K562 (cell line): ENCODE results near the gene PPP4R3A. TPM values are rescaled to one million over a fixed set of nuclear protein-coding genes. Genes with fewer than 3 reads are reported as not detected.

Experiments used
- E2F4 ChIP-seq: sonication (generic); formaldehyde crosslinking; IDR thresholded peaks from 2 replicates; pipeline ENCODE4 v1.8.0; 2022; ENCODE audit warnings: mild to moderate bottlenecking, low read depth, missing genetic modification reagents
- ESRRA ChIP-seq: fragments of 450-650 bp; IDR thresholded peaks from 2 replicates; pipeline ENCODE4 v1.6.1; 2014; ENCODE audit warnings: low read depth, mild to moderate bottlenecking, moderate library complexity, borderline replicate concordance
- IRF1 ChIP-seq: sonication (generic); formaldehyde crosslinking; IDR thresholded peaks from 2 replicates; pipeline ENCODE4 v1.8.0; 2022; ENCODE audit warnings: missing genetic modification reagents, mild to moderate bottlenecking, borderline replicate concordance
- JUN ChIP-seq, 2 experiments: sonication (generic) in 1 of 2; formaldehyde crosslinking in 1 of 2; IDR thresholded peaks; 2 replicates each; pipeline versions ENCODE4 v1.6.1 to v1.8.0; 2012 to 2022; ENCODE audit warnings: borderline replicate concordance in 2 of 2, mild to moderate bottlenecking in 2 of 2, improper control_type of control experiment in 1 of 2, low read depth in 1 of 2, low read length in 1 of 2, missing genetic modification reagents in 1 of 2
- MAZ ChIP-seq, 2 experiments: fragments of 450-650 bp in 1 of 2; sonication (generic) in 1 of 2; formaldehyde crosslinking; IDR thresholded peaks in 1 of 2; conservative IDR thresholded peaks in 1 of 2; 2 replicates each; pipeline versions ENCODE4 v1.4.0 to v1.5.0; 2020; ENCODE audit warnings: mild to moderate bottlenecking in 1 of 2, missing genetic modification reagents in 1 of 2
- NFIX ChIP-seq: fragments of 250-450 bp; sonication (Bioruptor Pico); IDR thresholded peaks from 2 replicates; pipeline ENCODE4 v1.4.0; 2020; ENCODE audit warnings: low read depth, mild to moderate bottlenecking, moderate library complexity
- NFRKB ChIP-seq: fragments of 450-650 bp; IDR thresholded peaks from 2 replicates; pipeline ENCODE4 v1.6.1; 2016; ENCODE audit warnings: low read depth
- NR2C1 ChIP-seq, 2 experiments: fragments of 450-650 bp; IDR thresholded peaks; 2 replicates each; pipeline ENCODE4 v1.6.1; 2017; ENCODE audit warnings: mild to moderate bottlenecking in 2 of 2, antibody characterized with exemption in 1 of 2, inconsistent platforms in 1 of 2, missing compliant biosample characterization in 1 of 2, missing genetic modification characterization in 1 of 2
- RAD21 ChIP-seq, 2 experiments: fragments of 250-450 bp in 1 of 2; fragments of 450-650 bp in 1 of 2; sonication (Bioruptor Pico) in 1 of 2; formaldehyde crosslinking in 1 of 2; IDR thresholded peaks in 1 of 2; conservative IDR thresholded peaks in 1 of 2; 2 replicates each; pipeline versions ENCODE4 v1.4.0 to v1.8.0; 2020 to 2022; ENCODE audit warnings: mild to moderate bottlenecking in 2 of 2, moderate library complexity in 1 of 2
- RUNX1 ChIP-seq: sonication (generic); IDR thresholded peaks from 2 replicates; pipeline ENCODE4 v1.6.1; 2016; ENCODE audit warnings: antibody characterized with exemption, low read depth
- SMARCA4 ChIP-seq: fragments of 450-650 bp; IDR thresholded peaks from 2 replicates; pipeline ENCODE4 v1.6.1; 2016
- TBP ChIP-seq: optimal IDR thresholded peaks from 2 replicates; pipeline ENCODE3; 2011; ENCODE audit warnings: low read depth, low read length, improper control_type of control experiment
- ZFP1 ChIP-seq: fragments of 450-650 bp; formaldehyde crosslinking; IDR thresholded peaks from 2 replicates; pipeline ENCODE4 v1.4.0; 2020; ENCODE audit warnings: mild to moderate bottlenecking, mixed read lengths
- ZFX ChIP-seq: sonication (generic); formaldehyde crosslinking; IDR thresholded peaks from 2 replicates; pipeline ENCODE4 v1.8.0; 2022; ENCODE audit warnings: mild to moderate bottlenecking, missing genetic modification reagents, moderate library complexity
- ZNF133 ChIP-seq: fragments of 250-450 bp; sonication (Bioruptor Pico); IDR thresholded peaks from 2 replicates; pipeline ENCODE4 v1.4.0; 2020; ENCODE audit warnings: mild to moderate bottlenecking
- ZNF143 ChIP-seq: sonication (generic); formaldehyde crosslinking; IDR thresholded peaks from 2 replicates; pipeline ENCODE4 v1.9.0; 2022; ENCODE audit warnings: mild to moderate bottlenecking, missing genetic modification reagents
- ZNF324 ChIP-seq: fragments of 250-450 bp; sonication (Bioruptor Pico); IDR thresholded peaks from 2 replicates; pipeline ENCODE4 v1.4.0; 2020; ENCODE audit warnings: mild to moderate bottlenecking
- ZNF431 ChIP-seq: sonication (generic); formaldehyde crosslinking; IDR thresholded peaks from 2 replicates; pipeline ENCODE4 v1.8.0; 2022; ENCODE audit warnings: mild to moderate bottlenecking, missing genetic modification reagents
- ZNF507 ChIP-seq: conservative IDR thresholded peaks from 2 replicates; pipeline ENCODE4 v1.6.1; 2017; ENCODE audit warnings: missing genetic modification characterization, missing compliant biosample characterization
- ZNF561 ChIP-seq: fragments of 450-650 bp; formaldehyde crosslinking; conservative IDR thresholded peaks from 2 replicates; pipeline ENCODE4 v1.4.0; 2020; ENCODE audit warnings: mild to moderate bottlenecking, moderate library complexity
- polyA plus RNA-seq, 8 experiments: library from polyadenylated mRNA; depleted of rRNA in 4 of 8; stranded (reverse) in 5 of 8; unstranded in 3 of 8; fragments of >200 nt; fragmentation: Nextera tagmentation in 2 of 8; fragmentation: Illumina TruSeq in 1 of 8; extraction: Ambion mirVana in 2 of 8; extraction: Trizol in 1 of 8; gene quantifications; 2 replicates each; pipeline versions ENCODE4 v1.2.1 to v1.2.3, GENCODE V29; 2011 to 2014; ENCODE audit warnings: inconsistent platforms in 1 of 8, missing spikeins in 1 of 8
- total RNA-seq, 7 experiments: library from RNA; depleted of rRNA in 6 of 7; stranded (reverse); fragments of >200 nt in 6 of 7; fragmentation: Illumina TruSeq in 2 of 7; extraction: Trizol in 2 of 7; gene quantifications; 2 replicates each; pipeline versions ENCODE4 v1.2.1 to v1.2.3, GENCODE V29; 2011 to 2021; ENCODE audit warnings: low replicate concordance in 1 of 7
- TF ChIP-seq, protein P1 (sequence below), 2 experiments: fragments of 150-350 bp in 1 of 2; IDR thresholded peaks; 2 replicates each; pipeline ENCODE4 v1.6.1; 2012 to 2016; ENCODE audit warnings: low read depth in 2 of 2, low read length in 2 of 2, mild to moderate bottlenecking in 1 of 2, moderate library complexity in 1 of 2
- TF ChIP-seq, protein P2 (sequence below): sonication (generic); formaldehyde crosslinking; IDR thresholded peaks from 2 replicates; pipeline ENCODE4 v1.8.1; 2023; ENCODE audit warnings: mild to moderate bottlenecking, missing genetic modification reagents

Gene PPP4R3A
- total and polyA plus RNA-seq, 9 of the 15 experiments (the other 6 are each of a cell fraction or from before 2014, with no cell fraction given), result 9.5 to 54.9 (median 44.9) TPM

- TF ChIP-seq, protein P1, sequence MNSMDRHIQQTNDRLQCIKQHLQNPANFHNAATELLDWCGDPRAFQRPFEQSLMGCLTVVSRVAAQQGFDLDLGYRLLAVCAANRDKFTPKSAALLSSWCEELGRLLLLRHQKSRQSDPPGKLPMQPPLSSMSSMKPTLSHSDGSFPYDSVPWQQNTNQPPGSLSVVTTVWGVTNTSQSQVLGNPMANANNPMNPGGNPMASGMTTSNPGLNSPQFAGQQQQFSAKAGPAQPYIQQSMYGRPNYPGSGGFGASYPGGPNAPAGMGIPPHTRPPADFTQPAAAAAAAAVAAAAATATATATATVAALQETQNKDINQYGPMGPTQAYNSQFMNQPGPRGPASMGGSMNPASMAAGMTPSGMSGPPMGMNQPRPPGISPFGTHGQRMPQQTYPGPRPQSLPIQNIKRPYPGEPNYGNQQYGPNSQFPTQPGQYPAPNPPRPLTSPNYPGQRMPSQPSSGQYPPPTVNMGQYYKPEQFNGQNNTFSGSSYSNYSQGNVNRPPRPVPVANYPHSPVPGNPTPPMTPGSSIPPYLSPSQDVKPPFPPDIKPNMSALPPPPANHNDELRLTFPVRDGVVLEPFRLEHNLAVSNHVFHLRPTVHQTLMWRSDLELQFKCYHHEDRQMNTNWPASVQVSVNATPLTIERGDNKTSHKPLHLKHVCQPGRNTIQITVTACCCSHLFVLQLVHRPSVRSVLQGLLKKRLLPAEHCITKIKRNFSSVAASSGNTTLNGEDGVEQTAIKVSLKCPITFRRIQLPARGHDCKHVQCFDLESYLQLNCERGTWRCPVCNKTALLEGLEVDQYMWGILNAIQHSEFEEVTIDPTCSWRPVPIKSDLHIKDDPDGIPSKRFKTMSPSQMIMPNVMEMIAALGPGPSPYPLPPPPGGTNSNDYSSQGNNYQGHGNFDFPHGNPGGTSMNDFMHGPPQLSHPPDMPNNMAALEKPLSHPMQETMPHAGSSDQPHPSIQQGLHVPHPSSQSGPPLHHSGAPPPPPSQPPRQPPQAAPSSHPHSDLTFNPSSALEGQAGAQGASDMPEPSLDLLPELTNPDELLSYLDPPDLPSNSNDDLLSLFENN (IDR thresholded peaks at IDR 0.05; ENCODE audit: low read depth in 2 of 2, low read length in 2 of 2), result no peak
- no peak for TF ChIP-seq ESRRA
- TF ChIP-seq, protein P2, sequence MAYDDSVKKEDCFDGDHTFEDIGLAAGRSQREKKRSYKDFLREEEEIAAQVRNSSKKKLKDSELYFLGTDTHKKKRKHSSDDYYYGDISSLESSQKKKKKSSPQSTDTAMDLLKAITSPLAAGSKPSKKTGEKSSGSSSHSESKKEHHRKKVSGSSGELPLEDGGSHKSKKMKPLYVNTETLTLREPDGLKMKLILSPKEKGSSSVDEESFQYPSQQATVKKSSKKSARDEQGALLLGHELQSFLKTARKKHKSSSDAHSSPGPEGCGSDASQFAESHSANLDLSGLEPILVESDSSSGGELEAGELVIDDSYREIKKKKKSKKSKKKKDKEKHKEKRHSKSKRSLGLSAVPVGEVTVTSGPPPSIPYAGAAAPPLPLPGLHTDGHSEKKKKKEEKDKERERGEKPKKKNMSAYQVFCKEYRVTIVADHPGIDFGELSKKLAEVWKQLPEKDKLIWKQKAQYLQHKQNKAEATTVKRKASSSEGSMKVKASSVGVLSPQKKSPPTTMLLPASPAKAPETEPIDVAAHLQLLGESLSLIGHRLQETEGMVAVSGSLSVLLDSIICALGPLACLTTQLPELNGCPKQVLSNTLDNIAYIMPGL, result peak; percentile 98
- TF ChIP-seq ZFX (CRISPR knock-in tag), result no peak
- TF ChIP-seq SMARCA4, result no peak
- TF ChIP-seq NFIX (CRISPR knock-in tag), result no peak
- no peak for TF ChIP-seq NFRKB
- TF ChIP-seq MAZ (CRISPR knock-in tag; conservative IDR thresholded peaks at IDR 0.05 in 1 of 2, IDR thresholded peaks at IDR 0.05 in 1 of 2), result 0 out of 4 replicates have a peak, but pooled peaks of 1 of the 2 experiments have one; percentile 8
- no peak for TF ChIP-seq ZNF324 (CRISPR knock-in tag)
- no peak for TF ChIP-seq RUNX1
- TF ChIP-seq ZNF143 (CRISPR knock-in tag), result peak; percentile 67
- no peak for TF ChIP-seq ZNF507
- no peak for TF ChIP-seq RAD21 (CRISPR knock-in tag; conservative IDR thresholded peaks at IDR 0.05 in 1 of 2, IDR thresholded peaks at IDR 0.05 in 1 of 2)
- TF ChIP-seq ZNF431 (CRISPR knock-in tag), result peak; percentile 95
- peak; percentile 68; the same call in 1 of the 2 replicates for TF ChIP-seq IRF1 (CRISPR knock-in tag)
- no peak for TF ChIP-seq ZFP1 (CRISPR knock-in tag)
- no peak for TF ChIP-seq NR2C1 (IDR thresholded peaks at IDR 0.05)
- TF ChIP-seq NR2C1 (tag; IDR thresholded peaks at IDR 0.05), result no peak
- no peak for TF ChIP-seq ZNF133
- peak; percentile 60; the same call in 1 of the 2 replicates for TF ChIP-seq E2F4
- no peak for TF ChIP-seq ZNF561
- TF ChIP-seq JUN (IDR thresholded peaks at IDR 0.05; ENCODE audit: borderline replicate concordance, low read depth, low read length), result peak; percentile 9; the same call in 1 of the 2 replicates
- TF ChIP-seq JUN (CRISPR knock-in tag; IDR thresholded peaks at IDR 0.05; ENCODE audit: borderline replicate concordance), result peak; percentile 98
- no peak for TF ChIP-seq TBP
These were observed 92.1 kb downstream of the PPP4R3A start (continued) for GRCh38 chr14:91417983-91418386.
